Transverse colon (tissue), 4 donors: ENCODE measurements around the gene MAPK8IP2.
A peak's percentile ranks its signal among the peaks of the same experiment; 100 is the strongest.

Source experiments
- EP300 ChIP-seq: sonication (generic); formaldehyde crosslinking; IDR thresholded peaks from one replicate; pipeline ENCODE4 v1.6.1; 2017; ENCODE audit warnings: antibody characterized with exemption, low read depth
- POLR2A ChIP-seq: fragments of 450-650 bp; IDR thresholded peaks from one replicate; pipeline ENCODE4 v1.6.1; 2016; ENCODE audit warnings: antibody characterized with exemption, mild to moderate bottlenecking, moderate library complexity
- POLR2AphosphoS5 ChIP-seq, 3 donors: sonication (generic); formaldehyde crosslinking; IDR thresholded peaks; one replicate each; pipeline ENCODE4 v1.6.1; 2016; ENCODE audit warnings: antibody characterized with exemption in 3 of 3
- TF ChIP-seq, protein P1 (sequence below), 5 experiments: fragments of 200-600 bp in 3 of 5; fragments of 450-650 bp in 2 of 5; sonication (generic) in 3 of 5; IDR thresholded peaks; 1 replicate in 2 of 5; 2 replicates in 3 of 5; pipeline ENCODE4 v1.5.1; 2016 to 2017; ENCODE audit warnings: antibody characterized with exemption in 5 of 5, inconsistent platforms in 3 of 5, mild to moderate bottlenecking in 2 of 5, moderate library complexity in 1 of 5

DNA sequence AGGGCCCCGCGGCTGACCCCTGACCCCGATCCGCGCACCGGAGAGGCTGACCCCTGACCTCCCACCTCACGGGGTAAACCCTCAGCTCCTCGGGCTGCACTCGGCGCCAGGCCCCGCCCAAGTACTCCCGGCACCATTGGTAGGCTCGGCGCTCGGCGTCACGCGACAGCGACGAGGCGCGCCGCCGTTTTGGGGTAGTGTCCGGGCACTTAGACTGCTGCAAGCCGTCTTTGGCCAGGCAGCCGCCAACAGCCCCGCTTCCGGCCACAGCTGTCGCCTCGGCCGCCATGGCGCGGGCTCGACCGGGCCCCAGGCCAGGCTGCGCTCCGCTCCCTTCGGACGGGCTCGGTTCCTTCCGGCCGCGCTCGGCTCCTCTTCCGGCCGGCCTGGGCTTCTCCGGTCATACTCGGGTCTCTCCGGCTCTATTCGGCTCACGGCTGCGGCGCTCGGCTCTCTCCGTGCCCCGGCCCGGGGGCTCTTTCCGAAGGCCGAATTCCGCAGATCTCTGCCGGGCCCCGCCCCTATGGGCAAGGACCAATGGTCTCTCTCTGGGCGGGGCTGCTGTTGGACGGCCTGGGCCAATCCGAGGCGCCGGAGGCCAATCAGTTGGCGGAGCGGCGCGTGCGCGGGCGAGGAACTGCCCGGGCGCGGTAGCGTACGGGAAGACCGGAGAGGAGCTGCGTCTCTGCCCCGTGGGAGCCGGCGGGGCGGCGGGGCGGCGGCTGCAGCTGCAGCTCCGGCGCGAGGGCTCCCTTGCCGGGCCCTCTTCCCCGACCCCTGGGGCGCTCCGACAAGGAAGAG lies 17.9 kb upstream of the MAPK8IP2 start, which contains the start of gene CHKB:
- TF ChIP-seq, protein P1, sequence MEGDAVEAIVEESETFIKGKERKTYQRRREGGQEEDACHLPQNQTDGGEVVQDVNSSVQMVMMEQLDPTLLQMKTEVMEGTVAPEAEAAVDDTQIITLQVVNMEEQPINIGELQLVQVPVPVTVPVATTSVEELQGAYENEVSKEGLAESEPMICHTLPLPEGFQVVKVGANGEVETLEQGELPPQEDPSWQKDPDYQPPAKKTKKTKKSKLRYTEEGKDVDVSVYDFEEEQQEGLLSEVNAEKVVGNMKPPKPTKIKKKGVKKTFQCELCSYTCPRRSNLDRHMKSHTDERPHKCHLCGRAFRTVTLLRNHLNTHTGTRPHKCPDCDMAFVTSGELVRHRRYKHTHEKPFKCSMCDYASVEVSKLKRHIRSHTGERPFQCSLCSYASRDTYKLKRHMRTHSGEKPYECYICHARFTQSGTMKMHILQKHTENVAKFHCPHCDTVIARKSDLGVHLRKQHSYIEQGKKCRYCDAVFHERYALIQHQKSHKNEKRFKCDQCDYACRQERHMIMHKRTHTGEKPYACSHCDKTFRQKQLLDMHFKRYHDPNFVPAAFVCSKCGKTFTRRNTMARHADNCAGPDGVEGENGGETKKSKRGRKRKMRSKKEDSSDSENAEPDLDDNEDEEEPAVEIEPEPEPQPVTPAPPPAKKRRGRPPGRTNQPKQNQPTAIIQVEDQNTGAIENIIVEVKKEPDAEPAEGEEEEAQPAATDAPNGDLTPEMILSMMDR (IDR thresholded peaks at IDR 0.05) = no peak
- TF ChIP-seq EP300 (no peak), POLR2A (peak; percentile 86), POLR2AphosphoS5 (IDR thresholded peaks at IDR 0.05) (peak; percentile 74 to 88 (median 88))
